GM12801 (cell line): ENCODE results near the gene CDHR2.

ENCODE experiments used
- TF ChIP-seq, protein P1 (sequence below): IDR thresholded peaks from one replicate; pipeline ENCODE4 v1.5.1; 2011; ENCODE audit warnings: control low read depth; ENCODE audit not compliant: insufficient read length; ENCODE audit errors: extremely low read depth

The CDHR2 gene

DNA sequence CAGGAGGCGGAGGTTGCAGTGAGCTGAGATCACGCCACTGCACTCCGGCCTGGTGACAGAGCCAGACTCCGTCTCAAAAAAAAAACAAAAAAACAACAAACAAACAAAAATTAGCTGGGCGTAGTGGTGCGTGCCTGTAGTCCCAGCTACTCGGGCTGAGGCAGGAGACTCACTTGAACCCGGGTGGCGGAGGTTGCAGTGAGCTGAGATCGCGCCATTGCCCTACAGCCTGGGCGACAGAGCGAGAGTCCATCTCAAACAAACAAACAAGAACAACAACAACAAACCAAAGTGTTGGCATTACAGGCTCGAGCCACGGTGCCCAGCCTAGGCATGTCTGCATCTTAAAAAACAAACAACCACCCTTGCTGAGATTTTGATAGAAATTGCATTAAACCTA lies 24.2 kb upstream of the CDHR2 start:
- TF ChIP-seq, protein P1, sequence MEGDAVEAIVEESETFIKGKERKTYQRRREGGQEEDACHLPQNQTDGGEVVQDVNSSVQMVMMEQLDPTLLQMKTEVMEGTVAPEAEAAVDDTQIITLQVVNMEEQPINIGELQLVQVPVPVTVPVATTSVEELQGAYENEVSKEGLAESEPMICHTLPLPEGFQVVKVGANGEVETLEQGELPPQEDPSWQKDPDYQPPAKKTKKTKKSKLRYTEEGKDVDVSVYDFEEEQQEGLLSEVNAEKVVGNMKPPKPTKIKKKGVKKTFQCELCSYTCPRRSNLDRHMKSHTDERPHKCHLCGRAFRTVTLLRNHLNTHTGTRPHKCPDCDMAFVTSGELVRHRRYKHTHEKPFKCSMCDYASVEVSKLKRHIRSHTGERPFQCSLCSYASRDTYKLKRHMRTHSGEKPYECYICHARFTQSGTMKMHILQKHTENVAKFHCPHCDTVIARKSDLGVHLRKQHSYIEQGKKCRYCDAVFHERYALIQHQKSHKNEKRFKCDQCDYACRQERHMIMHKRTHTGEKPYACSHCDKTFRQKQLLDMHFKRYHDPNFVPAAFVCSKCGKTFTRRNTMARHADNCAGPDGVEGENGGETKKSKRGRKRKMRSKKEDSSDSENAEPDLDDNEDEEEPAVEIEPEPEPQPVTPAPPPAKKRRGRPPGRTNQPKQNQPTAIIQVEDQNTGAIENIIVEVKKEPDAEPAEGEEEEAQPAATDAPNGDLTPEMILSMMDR, result no peak

DNA sequence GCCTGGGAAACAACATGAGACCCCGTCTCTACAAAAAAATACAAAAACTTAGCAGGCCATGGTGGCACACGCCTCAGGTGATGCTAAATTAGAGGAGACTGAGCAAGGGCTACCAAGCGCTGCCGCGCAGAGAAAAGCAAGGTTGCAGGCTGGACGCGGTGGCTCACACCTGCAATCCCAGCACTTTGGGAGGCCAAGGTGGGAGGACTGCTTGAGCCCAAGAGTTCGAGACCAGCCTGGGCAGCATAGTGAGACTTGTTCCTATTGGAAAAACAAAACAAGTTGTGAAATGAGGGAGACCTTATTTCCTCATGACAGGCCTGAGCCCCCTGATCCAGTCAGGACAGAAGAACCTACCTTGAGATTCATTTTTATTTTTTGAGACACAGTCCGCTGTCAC lies 23.5 kb upstream of the CDHR2 start:
- TF ChIP-seq, protein P1, result no peak

DNA sequence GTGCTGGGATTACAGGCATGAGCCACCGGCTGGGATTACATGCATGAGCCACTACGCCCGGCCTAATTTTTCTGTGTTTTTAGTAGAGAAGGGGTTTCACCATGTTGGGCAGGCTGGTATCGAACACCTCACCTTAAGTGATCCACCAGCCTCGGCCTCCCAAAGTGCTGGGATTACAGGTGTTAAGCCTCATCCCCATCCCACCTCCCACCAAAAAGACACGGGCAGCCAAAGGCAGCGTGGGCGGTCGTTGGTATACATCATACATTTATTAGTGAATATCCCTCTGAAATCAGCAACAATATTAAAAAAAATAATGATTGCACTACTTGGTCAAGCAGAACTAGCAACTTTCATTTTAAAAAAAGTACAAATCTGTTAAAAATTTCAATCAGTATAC lies 22.7 kb upstream of the CDHR2 start:
- TF ChIP-seq, protein P1, result no peak

DNA sequence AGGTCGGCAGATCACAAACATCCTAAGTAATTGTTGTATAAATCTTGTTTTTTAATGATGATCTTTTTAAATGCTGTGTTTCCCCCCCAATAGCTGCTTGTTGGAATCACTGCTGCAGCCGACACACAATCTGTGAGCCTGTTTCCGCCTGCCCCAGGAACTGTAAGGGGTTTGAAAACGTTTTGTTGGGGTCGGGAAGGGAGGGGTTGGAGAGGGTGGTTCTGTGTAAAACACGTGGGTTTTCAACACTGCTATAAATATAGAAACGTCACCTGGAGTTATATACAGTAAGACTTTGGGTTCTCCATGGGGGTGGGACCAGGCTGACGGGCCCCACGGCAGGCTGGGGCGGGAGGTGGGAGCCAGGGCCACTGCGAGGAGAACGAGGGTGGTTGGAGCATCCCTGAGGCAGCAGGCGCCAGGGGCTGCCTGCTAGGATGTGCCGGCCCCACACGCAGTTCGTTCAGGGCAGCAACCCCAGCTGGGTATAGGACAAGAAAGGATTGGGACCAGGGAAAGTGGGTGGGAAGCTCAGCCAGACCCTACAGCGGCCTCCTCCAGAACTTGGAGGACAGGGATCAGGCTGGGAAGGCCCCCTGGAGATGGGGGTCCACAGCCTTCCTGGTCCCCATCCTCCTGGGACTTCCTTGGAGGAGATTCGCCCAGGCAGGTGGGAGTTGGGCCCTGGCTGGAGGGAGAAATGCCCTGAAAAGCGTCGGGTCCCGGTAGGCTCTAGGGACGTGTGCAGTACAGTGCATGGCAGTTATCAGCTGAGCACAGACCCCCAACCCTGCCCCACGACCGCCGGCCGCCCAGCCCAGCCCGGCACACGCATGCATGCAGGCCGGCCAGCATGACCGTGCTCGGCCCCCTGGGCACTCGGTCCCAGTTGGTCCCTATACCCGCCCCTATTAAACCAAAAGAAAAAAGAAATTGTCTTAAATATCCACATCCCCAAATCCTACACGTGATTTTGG lies 21.6 kb upstream of the CDHR2 start:
- TF ChIP-seq, protein P1, result no peak

DNA sequence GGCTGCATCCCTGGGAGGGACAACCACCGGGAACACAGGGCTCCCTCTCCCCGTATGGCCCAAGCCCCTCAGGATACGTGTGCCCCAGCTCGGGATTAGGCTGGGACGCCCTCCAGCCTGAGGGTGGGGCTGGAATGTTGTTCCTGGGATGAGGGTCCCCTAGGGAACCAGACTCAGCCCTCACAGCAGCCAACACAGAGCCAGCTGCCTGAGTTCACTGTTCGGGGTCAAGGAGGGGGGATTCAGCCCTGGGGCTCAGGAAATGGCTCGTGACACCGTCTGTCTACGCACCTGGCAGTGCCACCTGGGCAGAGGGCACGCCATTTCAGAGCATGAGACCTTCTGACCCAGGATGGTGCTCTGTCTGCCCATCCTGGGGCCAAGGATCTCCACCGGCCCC lies 20.8 kb upstream of the CDHR2 start:
- TF ChIP-seq, protein P1, result no peak

DNA sequence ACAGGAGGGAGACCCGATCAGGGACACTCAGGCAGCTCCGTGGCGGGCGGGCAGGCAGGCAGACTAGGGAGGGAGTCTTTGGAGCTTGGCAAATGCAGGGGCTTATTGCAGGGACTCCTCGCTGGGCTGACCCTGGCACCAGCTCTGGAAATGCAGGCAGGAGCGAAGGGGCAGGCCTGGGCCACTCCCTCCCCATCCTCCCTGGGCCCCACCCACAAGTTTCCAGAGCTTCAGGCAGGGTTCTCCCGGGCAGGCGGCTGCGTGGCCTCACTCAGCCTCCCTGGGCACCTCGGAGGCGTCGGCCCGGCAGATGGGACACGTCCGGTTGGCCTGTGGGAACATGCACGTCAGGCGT lies 20.4 kb upstream of the CDHR2 start:
- TF ChIP-seq, protein P1, result no peak

DNA sequence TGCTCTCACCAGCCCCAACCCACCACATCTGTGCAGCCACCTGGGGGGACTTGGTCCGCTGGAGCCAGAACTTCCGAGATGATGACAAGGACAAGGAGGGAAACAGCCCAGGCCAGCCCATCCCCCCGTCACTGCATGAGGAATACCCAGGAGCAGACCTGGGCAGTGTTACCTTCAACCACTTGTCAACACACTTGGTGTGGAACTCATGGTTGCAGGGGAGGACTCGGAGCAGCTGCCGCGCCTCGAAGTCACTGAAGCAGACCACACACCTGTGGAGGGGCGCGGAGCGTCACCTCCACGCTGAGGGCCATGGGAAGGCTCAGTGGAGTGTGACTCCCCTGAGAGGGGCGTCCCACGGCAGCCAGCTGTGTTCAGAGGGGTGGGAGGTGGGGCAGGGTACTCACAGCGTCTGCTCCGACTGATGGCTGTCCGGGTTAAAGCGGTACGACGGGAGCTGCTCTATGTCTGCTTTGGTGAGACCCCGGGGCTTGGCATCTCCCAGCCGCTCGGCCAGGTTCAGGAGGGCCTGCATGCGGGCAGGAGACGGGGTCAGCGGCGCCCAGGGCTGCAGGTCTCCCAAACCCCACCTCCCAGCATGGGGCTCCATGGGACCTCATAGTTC lies 19.9 kb upstream of the CDHR2 start:
- TF ChIP-seq, protein P1, result no peak
